ENCODE measurements around the gene ATP6V0E2. TPM values are rescaled to one million over a fixed set of nuclear protein-coding genes. Genes with fewer than 3 reads are reported as not detected.

Gene ATP6V0E2
- polyA plus RNA-seq, 2 of the 4 experiments (the other 2 are of a cell fraction): 17.3 to 44.9 TPM

GRCh38 chr7:149883048-149883438 lies 9.3 kb downstream of the ATP6V0E2 start:
- H3K4me2 ChIP-seq: no peak overlapping the region
- TF ChIP-seq HEYL (CRISPR knock-in tag; IDR thresholded peaks at IDR 0.05): no peak
- TF ChIP-seq CHD4 (IDR thresholded peaks at IDR 0.05; ENCODE audit: borderline replicate concordance): no peak
- no peak for TF ChIP-seq SMC3 (IDR thresholded peaks at IDR 0.05)
- TF ChIP-seq SREBF2 (IDR thresholded peaks at IDR 0.05): no peak
- no peak for TF ChIP-seq ZFP36 (IDR thresholded peaks at IDR 0.05; ENCODE audit: borderline replicate concordance, partially characterized antibody)
- TF ChIP-seq FOSL2 (IDR thresholded peaks at IDR 0.05): no peak
- no peak for TF ChIP-seq FOSL2 (CRISPR knock-in tag; IDR thresholded peaks at IDR 0.05)
- no peak for TF ChIP-seq CEBPB (IDR thresholded peaks at IDR 0.05)
- no peak for TF ChIP-seq MAZ (IDR thresholded peaks at IDR 0.05; ENCODE audit: borderline replicate concordance, low read depth, low read length)
- no peak for TF ChIP-seq GATA3 (IDR thresholded peaks at IDR 0.05; ENCODE audit: borderline replicate concordance)
- TF ChIP-seq RAD21 (conservative IDR thresholded peaks at IDR 0.05 in 1 of 2, IDR thresholded peaks at IDR 0.05 in 1 of 2): no peak
- no peak for TF ChIP-seq MAX (IDR thresholded peaks at IDR 0.05)
- TF ChIP-seq KDM1A (IDR thresholded peaks at IDR 0.05; ENCODE audit: low read depth): no peak
- no peaks in the 10 kb centered on the region for H3K9me3 ChIP-seq
- no peak; a peak in 1 of 6 replicates for ATAC-seq
- no peaks in the 10 kb centered on the region for H3K4me1 ChIP-seq
- ChIA-PET POLR2A (no interaction called here), CTCF (interaction anchor here (0.7 to 2.3 kb wide), 6 partner anchors 8 to 31 kb away, joined by 3 to 11 read pairs (median 5); no protein-coding TSS in a partner anchor)
- no peak for DNase-seq (ENCODE audit: low read depth in 1 of 2, low spot score in 1 of 2)
- H3K27ac ChIP-seq: no peak overlapping the region
- FAIRE-seq: no peak
- no peak overlapping the region for H3K4me3 ChIP-seq
- WGBS (ENCODE audit: missing lambda C conversion rate): 61% methylated on average over 6 of the region's 8 CpGs

- DNase-seq (ENCODE audit: low read depth in 1 of 2, low spot score in 1 of 2): peak; percentile 25 to 62
- no peaks in the 10 kb centered on the region for H3K9me3 ChIP-seq
- CTCF ChIA-PET: interaction anchor here (0.7 to 2.3 kb wide), 5 partner anchors 9 to 31 kb away, joined by 3 to 11 read pairs (median 5); no protein-coding TSS in a partner anchor
- peak; percentile 70 to 78 for TF ChIP-seq RAD21 (conservative IDR thresholded peaks at IDR 0.05 in 1 of 2, IDR thresholded peaks at IDR 0.05 in 1 of 2)
- no peak for TF ChIP-seq BCL3 (IDR thresholded peaks at IDR 0.05)
- TF ChIP-seq ZSCAN20 (CRISPR knock-in tag; IDR thresholded peaks at IDR 0.05): no peak
- peak; percentile 55 for TF ChIP-seq SMC3 (IDR thresholded peaks at IDR 0.05)
- TF ChIP-seq CTCF (IDR thresholded peaks at IDR 0.05): peak; percentile 59
- FAIRE-seq: no peak
- no peak overlapping the region for H3K27ac ChIP-seq
- H3K4me2 ChIP-seq: no peak overlapping the region
- peak; percentile 74 to 91 for ATAC-seq
- H3K4me3 ChIP-seq: no peak overlapping the region
- H3K4me1 ChIP-seq: no peaks in the 10 kb centered on the region
- POLR2A ChIA-PET: no interaction called here
- 32% methylated on average over 12 of the region's 12 CpGs for whole genome bisulfite sequencing (ENCODE audit: missing lambda C conversion rate)
Observed at GRCh38 chr7:149883452-149883861, 9.7 kb downstream of the ATP6V0E2 start.

GRCh38 chr7:149884016-149884415 lies 10.2 kb downstream of the ATP6V0E2 start:
- DNase-seq (ENCODE audit: low read depth in 1 of 2, low spot score in 1 of 2) (no peak), ATAC-seq (no peak), FAIRE-seq (no peak)
- ChIA-PET POLR2A (no interaction called here), CTCF (interaction anchor here (0.7 to 2.3 kb wide), 5 partner anchors 9 to 142 kb away, joined by 3 to 11 read pairs (median 5); no protein-coding TSS in a partner anchor)
- no peak overlapping the region for H3K27ac ChIP-seq
- H3K4me3 ChIP-seq: no peak overlapping the region
- no peak overlapping the region for H3K4me2 ChIP-seq
- no peaks in the 10 kb centered on the region for H3K4me1 ChIP-seq
- WGBS (ENCODE audit: missing lambda C conversion rate): 94% methylated on average over 4 of the region's 4 CpGs
- H3K9me3 ChIP-seq: no peaks in the 10 kb centered on the region
- TF ChIP-seq TP53 (CRISPR knock-in tag; IDR thresholded peaks at IDR 0.05) (no peak), EP300 (IDR thresholded peaks at IDR 0.05) (no peak), MAX (IDR thresholded peaks at IDR 0.05) (no peak), CHD4 (IDR thresholded peaks at IDR 0.05; ENCODE audit: borderline replicate concordance) (no peak), FOXS1 (CRISPR knock-in tag; IDR thresholded peaks at IDR 0.05) (no peak), FOSB (CRISPR knock-in tag; IDR thresholded peaks at IDR 0.05) (no peak), REST (IDR thresholded peaks at IDR 0.05) (no peak), ZFP36 (IDR thresholded peaks at IDR 0.05; ENCODE audit: borderline replicate concordance, partially characterized antibody) (no peak), HOXA7 (CRISPR knock-in tag; IDR thresholded peaks at IDR 0.05) (no peak), CEBPB (IDR thresholded peaks at IDR 0.05) (no peak), ATOH8 (CRISPR knock-in tag; IDR thresholded peaks at IDR 0.05; ENCODE audit: low read depth) (no peak), CHD2 (IDR thresholded peaks at IDR 0.05; ENCODE audit: low read length, partially characterized antibody) (no peak), KDM5A (IDR thresholded peaks at IDR 0.05) (no peak), POLR2AphosphoS2 (conservative IDR thresholded peaks at IDR 0.05; ENCODE audit: low read length) (no peak), ZSCAN20 (CRISPR knock-in tag; IDR thresholded peaks at IDR 0.05) (no peak), HDAC2 (IDR thresholded peaks at IDR 0.05) (no peak)
